ENCODE results near the gene TRIM50.

DNA sequence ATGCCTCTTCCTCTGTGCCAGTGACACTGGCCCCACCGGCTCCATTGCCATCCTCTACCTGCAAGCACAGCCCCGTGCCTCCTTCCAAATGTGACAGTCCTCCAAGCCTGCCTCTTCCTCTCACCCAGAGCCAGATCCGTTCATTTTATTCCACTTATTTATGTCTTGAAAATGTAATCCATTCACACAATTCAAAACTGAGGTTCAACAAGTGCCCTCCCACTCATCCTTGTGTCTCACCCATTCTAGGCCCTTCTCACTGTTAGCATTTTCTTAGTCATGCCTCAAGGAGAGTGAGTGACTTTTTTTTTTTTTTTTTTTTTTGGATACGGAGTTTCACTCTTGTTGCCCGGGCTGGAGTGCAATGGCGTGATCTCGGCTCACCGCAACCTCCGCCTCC is 41.7 kb upstream of the TRIM50 start:
- no peak for TF ChIP-seq POLR2A (IDR thresholded peaks at IDR 0.05)
- TF ChIP-seq, protein P1, sequence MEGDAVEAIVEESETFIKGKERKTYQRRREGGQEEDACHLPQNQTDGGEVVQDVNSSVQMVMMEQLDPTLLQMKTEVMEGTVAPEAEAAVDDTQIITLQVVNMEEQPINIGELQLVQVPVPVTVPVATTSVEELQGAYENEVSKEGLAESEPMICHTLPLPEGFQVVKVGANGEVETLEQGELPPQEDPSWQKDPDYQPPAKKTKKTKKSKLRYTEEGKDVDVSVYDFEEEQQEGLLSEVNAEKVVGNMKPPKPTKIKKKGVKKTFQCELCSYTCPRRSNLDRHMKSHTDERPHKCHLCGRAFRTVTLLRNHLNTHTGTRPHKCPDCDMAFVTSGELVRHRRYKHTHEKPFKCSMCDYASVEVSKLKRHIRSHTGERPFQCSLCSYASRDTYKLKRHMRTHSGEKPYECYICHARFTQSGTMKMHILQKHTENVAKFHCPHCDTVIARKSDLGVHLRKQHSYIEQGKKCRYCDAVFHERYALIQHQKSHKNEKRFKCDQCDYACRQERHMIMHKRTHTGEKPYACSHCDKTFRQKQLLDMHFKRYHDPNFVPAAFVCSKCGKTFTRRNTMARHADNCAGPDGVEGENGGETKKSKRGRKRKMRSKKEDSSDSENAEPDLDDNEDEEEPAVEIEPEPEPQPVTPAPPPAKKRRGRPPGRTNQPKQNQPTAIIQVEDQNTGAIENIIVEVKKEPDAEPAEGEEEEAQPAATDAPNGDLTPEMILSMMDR (IDR thresholded peaks at IDR 0.05) = no peak
- TF ChIP-seq POLR2AphosphoS5 (IDR thresholded peaks at IDR 0.05) = no peak
- no peak for TF ChIP-seq EP300 (IDR thresholded peaks at IDR 0.05)
